Cardiac fibroblast (primary cell): Measurements from ENCODE around the gene SKAP2.

Source experiments
- DNase-seq, 2 donors: peaks; one replicate each; pipeline versions ENCODE4 v3.0.0 to v3.0.0-alpha.2; 2010; ENCODE audit warnings: low read depth in 2 of 2
- H3K4me3 ChIP-seq, 2 donors: replicated peaks in 1 of 2; 1 replicate in 1 of 2; 2 replicates in 1 of 2; pipeline ENCODE4 v1.5.1; 2011; ENCODE audit warnings: low read depth in 2 of 2, low read length in 2 of 2, mild to moderate bottlenecking in 2 of 2, moderate library complexity in 1 of 2
- CTCF ChIP-seq: IDR thresholded peaks from one replicate; pipeline ENCODE4 v1.5.1; 2011; ENCODE audit warnings: low read depth, mild to moderate bottlenecking, low read length, inconsistent platforms

Gene SKAP2

GRCh38 chr7:26864309-26865093 lies at the start of gene SKAP2:
Gene SKAP2, minus strand, starts transcription at chr7:26864590. Its CDS starts 161 bp downstream, at chr7:26864429.
- peak; percentile 98 to 99 for DNase-seq
- TF ChIP-seq CTCF = no peak
- H3K4me3 ChIP-seq = peak within 1 kb of the TSS; percentile 86 to 99

GRCh38 chr7:26912933-26913536 lies 48.6 kb upstream of the SKAP2 start:
- TF ChIP-seq CTCF = no peak
- no peak for DNase-seq
- H3K4me3 ChIP-seq = no peak overlapping the region

GRCh38 chr7:26912338-26912737 lies 47.9 kb upstream of the SKAP2 start:
- no peak for DNase-seq
- H3K4me3 ChIP-seq = no peak overlapping the region
- TF ChIP-seq CTCF = no peak

GRCh38 chr7:26910221-26910620 lies 45.8 kb upstream of the SKAP2 start:
- peak; percentile 32 to 66 for DNase-seq
- no peak overlapping the region for H3K4me3 ChIP-seq
- TF ChIP-seq CTCF = no peak

GRCh38 chr7:26900251-26900650 lies 35.9 kb upstream of the SKAP2 start:
- no peak for TF ChIP-seq CTCF
- peak in 1 of 2 donors; percentile 1 for DNase-seq
- no peak overlapping the region for H3K4me3 ChIP-seq

- DNase-seq = no peak
- no peak overlapping the region for H3K4me3 ChIP-seq
- no peak for TF ChIP-seq CTCF
Measured at GRCh38 chr7:26899519-26899918, 35.1 kb upstream of the SKAP2 start.
